Keratinocyte (primary cell): Measurements from ENCODE around the gene FGF21. TPM values are rescaled to one million over a fixed set of nuclear protein-coding genes. Genes with fewer than 3 reads are reported as not detected.

Experiments
- DNase-seq: peaks from one replicate; pipeline ENCODE4 v3.0.0-alpha.2; 2011; ENCODE audit warnings: low read depth, missing footprints, low spot score
- FAIRE-seq: peaks from 2 replicates; lab custom pipeline; 2011; peaks lifted over from hg19 to GRCh38; lab: Jason Lieb, UNC
- H2AFZ ChIP-seq: 2 replicates; pipeline ENCODE4 v1.6.0; 2012; ENCODE audit warnings: low read length, control low read depth, inconsistent platforms; ENCODE audit not compliant: control insufficient read depth
- H3K27ac ChIP-seq: 2 replicates; pipeline ENCODE4 v1.5.1; 2011; ENCODE audit warnings: low read length; ENCODE audit not compliant: control insufficient read depth, insufficient read depth
- H3K27me3 ChIP-seq: 3 replicates; pipeline ENCODE4 v1.6.0; 2011; ENCODE audit warnings: low read length; ENCODE audit not compliant: control insufficient read depth, insufficient read depth; ENCODE audit errors: extremely low read depth
- H3K36me3 ChIP-seq, 2 experiments: 2 replicates in 1 of 2; 3 replicates in 1 of 2; pipeline ENCODE4 v1.5.1; 2011; ENCODE audit warnings: low read length in 2 of 2, mild to moderate bottlenecking in 1 of 2; ENCODE audit not compliant: control insufficient read depth in 2 of 2, insufficient read depth in 2 of 2; ENCODE audit errors: extremely low read depth in 1 of 2
- H3K4me1 ChIP-seq: 3 replicates; pipeline ENCODE4 v1.5.1; 2011; ENCODE audit warnings: low read length; ENCODE audit not compliant: control insufficient read depth, insufficient read depth; ENCODE audit errors: extremely low read depth
- H3K4me2 ChIP-seq: 3 replicates; pipeline ENCODE4 v1.6.0; 2011; ENCODE audit warnings: low read depth, low read length; ENCODE audit not compliant: control insufficient read depth, insufficient read depth; ENCODE audit errors: extremely low read depth
- H3K4me3 ChIP-seq, 3 experiments: fragments of 200-600 bp in 1 of 3; sonication (generic) in 1 of 3; 2 replicates in 2 of 3; 3 replicates in 1 of 3; pipeline ENCODE4 v1.5.1; 2011 to 2016; ENCODE audit warnings: low read length in 3 of 3, mild to moderate bottlenecking in 3 of 3, control low read depth in 2 of 3, inconsistent platforms in 1 of 3, low read depth in 1 of 3, mixed read lengths in 1 of 3, mixed run types in 1 of 3, moderate library complexity in 1 of 3; ENCODE audit not compliant: control insufficient read depth in 2 of 3, insufficient read depth in 2 of 3; ENCODE audit errors: extremely low read depth in 1 of 3
- H3K79me2 ChIP-seq: 2 replicates; pipeline ENCODE4 v1.6.0; 2012; ENCODE audit warnings: low read length; ENCODE audit not compliant: control insufficient read depth, insufficient read depth
- H3K9ac ChIP-seq: 3 replicates; pipeline ENCODE4 v1.6.0; 2011; ENCODE audit warnings: low read length; ENCODE audit not compliant: control insufficient read depth, insufficient read depth; ENCODE audit errors: extremely low read depth
- H3K9me1 ChIP-seq: 3 replicates; pipeline ENCODE4 v1.6.0; 2011; ENCODE audit warnings: low read length; ENCODE audit not compliant: control insufficient read depth, insufficient read depth; ENCODE audit errors: extremely low read depth
- H3K9me3 ChIP-seq: 2 replicates; pipeline ENCODE4 v1.5.1; 2012; ENCODE audit warnings: low read depth, low read length; ENCODE audit not compliant: control insufficient read depth
- H4K20me1 ChIP-seq: 3 replicates; pipeline ENCODE4 v1.6.0; 2011; ENCODE audit warnings: low read length; ENCODE audit not compliant: control insufficient read depth, insufficient read depth; ENCODE audit errors: extremely low read depth
- EZH2 ChIP-seq: IDR thresholded peaks from one replicate; pipeline ENCODE4 v1.6.1; 2012; ENCODE audit warnings: inconsistent platforms, mild to moderate bottlenecking, low read length, moderate library complexity
- dilution Hi-C: fragments of 300-500 bp; cut with MboI; formaldehyde crosslinking; loops from one replicate; pipeline ENCODE4 v1.7.0; 2020; ENCODE audit warnings: low sequenced_read_pairs; ENCODE audit not compliant: extremely low pct_ligation_motif_present
- polyA plus RNA-seq, 5 experiments: library from polyadenylated mRNA; depleted of rRNA in 3 of 5; stranded (reverse) in 3 of 5; stranded (forward) in 1 of 5; unstranded in 1 of 5; fragments of >200 nt; gene quantifications; 1 replicate in 1 of 5; 2 replicates in 3 of 5; 3 replicates in 1 of 5; pipeline versions ENCODE4 v1.2.1 to v1.2.3, GENCODE V29; 2011 to 2012; ENCODE audit warnings: missing spikeins in 2 of 5, low read depth in 1 of 5, low replicate concordance in 1 of 5
- TF ChIP-seq, protein P1 (sequence below), 3 experiments: IDR thresholded peaks in 1 of 3; conservative IDR thresholded peaks in 1 of 3; optimal IDR thresholded peaks in 1 of 3; 2 replicates in 2 of 3; 3 replicates in 1 of 3; pipeline versions ENCODE3 to v1.5.1; 2011; ENCODE audit warnings: low read length in 3 of 3, mild to moderate bottlenecking in 3 of 3, moderate library complexity in 2 of 3, control low read depth in 1 of 3, inconsistent platforms in 1 of 3; ENCODE audit not compliant: insufficient read depth in 2 of 3; ENCODE audit errors: extremely low read depth in 1 of 3

The FGF21 gene
- polyA plus RNA-seq, 1 donor (not counting 4 experiments of a cell fraction or from before 2014, with no cell fraction given): not detected

DNA sequence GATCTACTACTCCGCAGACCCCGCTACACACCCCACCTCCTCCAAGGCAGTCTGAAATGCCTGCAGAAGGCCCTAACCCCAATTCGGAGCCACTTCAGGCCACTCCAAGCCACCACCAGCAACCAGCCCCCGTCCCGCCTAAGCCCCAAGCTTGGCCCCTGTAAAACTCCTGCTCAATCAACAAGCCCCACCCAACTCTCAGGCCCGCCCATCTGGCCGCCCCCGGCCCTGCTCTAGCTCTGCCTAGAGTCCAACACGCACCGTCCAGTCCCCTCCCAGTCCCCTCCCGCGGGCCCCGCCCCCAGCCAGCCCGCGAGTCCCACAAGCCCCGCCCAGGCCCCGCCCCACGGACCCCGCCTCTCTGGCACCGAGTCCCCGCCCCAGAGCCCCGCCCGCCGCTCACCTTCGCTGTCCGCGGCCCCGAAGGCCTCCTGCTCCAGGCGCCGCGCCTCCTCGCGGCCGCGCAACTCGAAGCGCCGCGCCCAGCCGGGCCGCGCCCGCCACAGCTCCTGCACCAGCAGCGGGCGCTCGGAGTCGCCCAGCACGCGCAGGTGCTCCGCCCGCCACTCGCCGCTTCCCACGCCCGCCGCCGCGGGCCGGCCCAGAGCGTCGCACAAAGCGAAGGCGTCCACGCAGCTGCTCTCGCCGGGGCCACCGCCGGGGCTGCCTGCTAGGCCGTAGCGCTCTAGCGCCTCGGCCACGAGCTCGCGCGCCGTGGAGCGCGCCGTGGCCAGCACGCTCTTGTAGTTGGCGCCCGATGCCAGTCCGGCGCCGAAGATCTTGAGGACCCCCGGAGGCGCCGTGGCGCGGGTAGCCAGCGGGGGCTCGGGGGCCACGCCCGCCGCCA lies 16.5 kb upstream of the FGF21 start:
- Histone ChIP-seq H3K36me3 (no peaks in the 10 kb centered on the region), H3K79me2 (no peaks in the 10 kb centered on the region), H3K9me1 (no peaks in the 10 kb centered on the region), H3K4me2 (peak overlapping the region; percentile 74), H4K20me1 (no peaks in the 10 kb centered on the region), H2AFZ (peak overlapping the region; percentile 66), H3K27me3 (no peaks in the 10 kb centered on the region), H3K27ac (no peak overlapping the region), H3K4me1 (peaks cover 16% of the 10 kb centered on the region), H3K9ac (peak overlapping the region; percentile 47), H3K4me3 (peak overlapping the region; percentile 34 to 53 (median 53)), H3K9me3 (no peaks in the 10 kb centered on the region)
- TF ChIP-seq, protein P1, sequence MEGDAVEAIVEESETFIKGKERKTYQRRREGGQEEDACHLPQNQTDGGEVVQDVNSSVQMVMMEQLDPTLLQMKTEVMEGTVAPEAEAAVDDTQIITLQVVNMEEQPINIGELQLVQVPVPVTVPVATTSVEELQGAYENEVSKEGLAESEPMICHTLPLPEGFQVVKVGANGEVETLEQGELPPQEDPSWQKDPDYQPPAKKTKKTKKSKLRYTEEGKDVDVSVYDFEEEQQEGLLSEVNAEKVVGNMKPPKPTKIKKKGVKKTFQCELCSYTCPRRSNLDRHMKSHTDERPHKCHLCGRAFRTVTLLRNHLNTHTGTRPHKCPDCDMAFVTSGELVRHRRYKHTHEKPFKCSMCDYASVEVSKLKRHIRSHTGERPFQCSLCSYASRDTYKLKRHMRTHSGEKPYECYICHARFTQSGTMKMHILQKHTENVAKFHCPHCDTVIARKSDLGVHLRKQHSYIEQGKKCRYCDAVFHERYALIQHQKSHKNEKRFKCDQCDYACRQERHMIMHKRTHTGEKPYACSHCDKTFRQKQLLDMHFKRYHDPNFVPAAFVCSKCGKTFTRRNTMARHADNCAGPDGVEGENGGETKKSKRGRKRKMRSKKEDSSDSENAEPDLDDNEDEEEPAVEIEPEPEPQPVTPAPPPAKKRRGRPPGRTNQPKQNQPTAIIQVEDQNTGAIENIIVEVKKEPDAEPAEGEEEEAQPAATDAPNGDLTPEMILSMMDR (optimal IDR thresholded peaks at IDR 0.05 in 1 of 3, IDR thresholded peaks at IDR 0.05 in 1 of 3, conservative IDR thresholded peaks at IDR 0.05 in 1 of 3; ENCODE audit: extremely low read depth in 1 of 3, insufficient read depth in 2 of 3, low read length in 3 of 3): peak in 1 of 3 experiments; percentile 67
- TF ChIP-seq EZH2: no peak
- DNase-seq (peak; percentile 74), FAIRE-seq (no peak)
- dilution Hi-C loops: no loop called here

DNA sequence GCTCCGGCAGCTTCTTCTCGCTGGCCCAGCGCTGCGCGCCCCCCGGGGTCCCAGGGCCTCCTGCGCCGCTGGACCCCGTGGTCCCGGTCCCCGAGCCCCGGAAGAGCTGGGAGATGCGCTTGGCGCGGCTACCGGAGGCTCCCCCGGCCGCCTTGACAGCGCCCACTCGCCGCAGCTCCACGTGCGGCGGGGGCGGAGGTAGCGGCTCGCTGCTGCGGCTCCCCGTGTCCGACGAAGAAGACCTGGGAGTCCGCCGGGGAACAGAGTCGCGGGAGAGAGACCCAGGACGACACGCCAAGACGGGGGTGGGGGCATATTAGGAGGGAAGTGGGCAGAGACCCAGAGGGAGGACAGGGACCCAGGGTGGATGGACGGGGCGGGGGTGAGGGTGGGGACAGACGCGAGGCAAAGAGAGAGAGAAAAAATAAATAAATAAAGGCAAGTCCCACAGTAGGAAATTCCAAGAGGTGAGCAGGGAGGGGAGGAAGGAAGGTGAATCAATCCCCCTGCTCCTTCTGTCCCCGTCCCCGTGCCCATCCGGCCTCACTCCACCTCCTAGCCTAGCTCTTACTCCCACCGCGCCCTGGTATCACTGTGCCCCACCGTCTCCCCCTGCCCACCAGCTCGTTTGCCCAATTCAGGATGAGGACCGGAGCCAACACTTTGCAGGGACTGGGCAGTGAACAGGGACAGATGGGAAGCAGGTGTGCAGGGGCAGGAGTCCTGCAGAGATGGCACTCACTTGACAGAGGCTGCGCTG lies 15.7 kb upstream of the FGF21 start:
- FAIRE-seq: no peak
- no peaks in the 10 kb centered on the region for H3K36me3 ChIP-seq
- dilution Hi-C loops: no loop called here
- H3K27ac ChIP-seq: no peak overlapping the region
- peak overlapping the region; percentile 47 for H3K9ac ChIP-seq
- no peaks in the 10 kb centered on the region for H4K20me1 ChIP-seq
- peak overlapping the region; percentile 34 to 53 (median 53) for H3K4me3 ChIP-seq
- DNase-seq: no peak
- H3K27me3 ChIP-seq: no peaks in the 10 kb centered on the region
- peak overlapping the region; percentile 66 for H2AFZ ChIP-seq
- no peaks in the 10 kb centered on the region for H3K79me2 ChIP-seq
- TF ChIP-seq, protein P1 (optimal IDR thresholded peaks at IDR 0.05 in 1 of 3, IDR thresholded peaks at IDR 0.05 in 1 of 3, conservative IDR thresholded peaks at IDR 0.05 in 1 of 3; ENCODE audit: extremely low read depth in 1 of 3, insufficient read depth in 2 of 3, low read length in 3 of 3): no peak
- peak overlapping the region; percentile 74 for H3K4me2 ChIP-seq
- no peaks in the 10 kb centered on the region for H3K9me1 ChIP-seq
- H3K9me3 ChIP-seq: no peaks in the 10 kb centered on the region
- peaks cover 16% of the 10 kb centered on the region for H3K4me1 ChIP-seq
